ENCODE data around the gene CCDC126. TPM values are rescaled to one million over a fixed set of nuclear protein-coding genes. Genes with fewer than 3 reads are reported as not detected.

The CCDC126 gene
- polyA plus RNA-seq, 3 donors, result 19.2 to 21.1 (median 19.6) TPM

Other genes with a start within 250 kb of the CCDC126 start
- 10 to 100 TPM; 57.9 to 64.6 (median 64.2) TPM for gene IGF2BP3, start 126.9 kb upstream of the CCDC126 start, polyA plus RNA-seq (ENCODE audit: insufficient read length in 3 of 3)
- gene TRA2A, start 65.4 kb upstream of the CCDC126 start, polyA plus RNA-seq (ENCODE audit: insufficient read length in 3 of 3), result 100 to 1,000 TPM; 167 to 199 (median 171) TPM
- 10 to 100 TPM; 12.8 to 17.7 (median 17.0) TPM for gene FAM221A, start 82.8 kb downstream of the CCDC126 start, polyA plus RNA-seq (ENCODE audit: insufficient read length in 3 of 3)
- 1 to 10 TPM in 1 of 3 donors, under 1 TPM in 2; 0.69 to 1.4 (median 0.90) TPM for gene STK31, start 112.8 kb downstream of the CCDC126 start, polyA plus RNA-seq (ENCODE audit: insufficient read length in 3 of 3)

Data from right renal cortex interstitium (tissue), 3 donors.